IMR-90 (cell line): Measurements from ENCODE around the gene XIST.

Experiments
- BHLHE40 ChIP-seq: fragments of 150-350 bp; IDR thresholded peaks from 2 replicates; pipeline ENCODE4 v1.6.1; 2016; ENCODE audit warnings: mild to moderate bottlenecking, low read depth, low read length
- CTCF ChIP-seq: conservative IDR thresholded peaks from 2 replicates; pipeline ENCODE4 v1.5.1; 2012; ENCODE audit warnings: mild to moderate bottlenecking, low read depth, low read length, improper control_type of control experiment
- ELK1 ChIP-seq: fragments of 150-350 bp; IDR thresholded peaks from 2 replicates; pipeline ENCODE4 v1.6.1; 2016; ENCODE audit warnings: low read depth, mild to moderate bottlenecking, low read length, moderate library complexity, borderline replicate concordance
- MAZ ChIP-seq: IDR thresholded peaks from 2 replicates; pipeline ENCODE4 v1.6.1; 2012; ENCODE audit warnings: low read depth, mild to moderate bottlenecking, low read length, improper control_type of control experiment, moderate library complexity, borderline replicate concordance
- MXI1 ChIP-seq: IDR thresholded peaks from 2 replicates; pipeline ENCODE4 v1.6.1; 2012; ENCODE audit warnings: low read depth, mild to moderate bottlenecking, low read length, moderate library complexity, borderline replicate concordance
- POLR2A ChIP-seq: IDR thresholded peaks from 2 replicates; pipeline ENCODE4 v1.6.1; 2012; ENCODE audit warnings: mild to moderate bottlenecking, low read depth, low read length
- RAD21 ChIP-seq: IDR thresholded peaks from 2 replicates; pipeline ENCODE4 v1.6.1; 2012; ENCODE audit warnings: low read length, improper control_type of control experiment
- RCOR1 ChIP-seq: IDR thresholded peaks from 2 replicates; pipeline ENCODE4 v1.6.1; 2012; ENCODE audit warnings: mild to moderate bottlenecking, low read length, improper control_type of control experiment; ENCODE audit not compliant: insufficient replicate concordance
- RFX5 ChIP-seq: IDR thresholded peaks from 2 replicates; pipeline ENCODE4 v1.8.0; 2012; ENCODE audit warnings: low read depth, mild to moderate bottlenecking, low read length, moderate library complexity
- SMC3 ChIP-seq: fragments of 150-350 bp; IDR thresholded peaks from 2 replicates; pipeline ENCODE4 v1.6.1; 2016; ENCODE audit warnings: low read depth, mild to moderate bottlenecking, antibody characterized with exemption, low read length, moderate library complexity
- USF2 ChIP-seq: fragments of 150-350 bp; IDR thresholded peaks from 2 replicates; pipeline ENCODE4 v1.6.1; 2017; ENCODE audit warnings: mild to moderate bottlenecking, antibody characterized with exemption, low read length, low read depth

- no peak for TF ChIP-seq CTCF
- no peak for TF ChIP-seq POLR2A
- no peak for TF ChIP-seq ELK1
- no peak for TF ChIP-seq RCOR1
- no peak for TF ChIP-seq MAZ
- no peak for TF ChIP-seq RFX5
- no peak for TF ChIP-seq USF2
- no peak for TF ChIP-seq RAD21
- TF ChIP-seq BHLHE40: no peak
- no peak for TF ChIP-seq SMC3
- TF ChIP-seq MXI1: no peak
Measured at GRCh38 chrX:73867144-73867543, 14.6 kb upstream of the XIST start.
